Muscle of back (tissue), 11 donors: ENCODE data around the gene EVX1. TPM values are rescaled to one million over a fixed set of nuclear protein-coding genes. Genes with fewer than 3 reads are reported as not detected.

Experiments used
- DNase-seq, 3 donors: peaks; one replicate each; pipeline versions ENCODE4 v3.0.0 to v3.0.0-alpha.2; 2013
- polyA plus RNA-seq, 10 donors: library from polyadenylated mRNA; unstranded; fragments of 120-200 nt; gene quantifications; one replicate each; pipeline ENCODE4 v1.2.1, GENCODE V29; 2013; ENCODE audit not compliant: insufficient read length in 10 of 10

EVX1 gene
- polyA plus RNA-seq, 10 donors, result not detected

- no peak for DNase-seq
These were observed 37.7 kb upstream of the EVX1 start for GRCh38 chr7:27204851-27205322.

DNA sequence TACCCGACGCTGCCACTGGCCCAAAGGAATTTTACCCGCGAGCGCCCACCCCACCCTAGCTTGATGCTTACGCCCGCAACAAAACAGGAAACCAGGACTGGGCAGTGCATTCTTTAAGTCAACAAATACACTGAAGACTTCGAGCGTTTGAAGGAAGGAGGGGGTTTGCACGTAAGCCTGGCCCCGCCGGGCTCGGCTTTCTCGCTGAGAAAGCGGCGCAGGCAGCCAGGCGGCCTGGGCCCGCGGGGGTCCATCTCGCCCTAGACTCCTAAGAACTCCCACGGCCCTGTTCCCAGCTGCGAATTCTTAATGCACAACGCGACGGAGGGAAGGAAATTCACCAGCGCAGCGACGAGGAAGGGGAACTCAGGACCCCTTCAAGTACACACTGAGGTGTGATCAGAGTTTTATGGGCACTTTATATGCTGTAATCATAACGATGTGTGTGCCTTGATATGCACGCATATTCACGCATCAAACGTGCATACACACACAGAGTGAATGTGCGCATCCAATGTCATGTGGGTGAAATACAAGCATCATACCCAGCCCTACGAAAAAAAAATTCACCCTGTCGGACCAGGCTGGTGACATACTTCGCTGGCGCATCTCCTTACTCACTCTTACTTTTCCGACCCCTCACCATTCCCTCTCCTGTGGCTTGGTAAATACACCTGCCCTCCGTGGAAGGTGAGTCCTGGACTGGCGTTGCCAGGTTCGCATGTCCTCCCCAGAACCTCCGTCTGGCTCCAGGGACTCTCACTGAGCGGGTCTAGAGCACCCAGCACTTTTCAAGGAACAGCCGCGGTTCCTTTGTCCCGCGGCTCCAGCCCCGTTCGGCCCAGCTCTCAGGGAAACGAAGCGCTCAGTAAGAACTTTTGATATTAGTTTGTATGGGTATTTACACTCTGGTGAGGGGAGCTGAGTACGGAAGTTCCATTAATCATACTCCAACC lies 37.0 kb upstream of the EVX1 start:
- peak in 1 of 3 donors; percentile 67 for DNase-seq

DNA sequence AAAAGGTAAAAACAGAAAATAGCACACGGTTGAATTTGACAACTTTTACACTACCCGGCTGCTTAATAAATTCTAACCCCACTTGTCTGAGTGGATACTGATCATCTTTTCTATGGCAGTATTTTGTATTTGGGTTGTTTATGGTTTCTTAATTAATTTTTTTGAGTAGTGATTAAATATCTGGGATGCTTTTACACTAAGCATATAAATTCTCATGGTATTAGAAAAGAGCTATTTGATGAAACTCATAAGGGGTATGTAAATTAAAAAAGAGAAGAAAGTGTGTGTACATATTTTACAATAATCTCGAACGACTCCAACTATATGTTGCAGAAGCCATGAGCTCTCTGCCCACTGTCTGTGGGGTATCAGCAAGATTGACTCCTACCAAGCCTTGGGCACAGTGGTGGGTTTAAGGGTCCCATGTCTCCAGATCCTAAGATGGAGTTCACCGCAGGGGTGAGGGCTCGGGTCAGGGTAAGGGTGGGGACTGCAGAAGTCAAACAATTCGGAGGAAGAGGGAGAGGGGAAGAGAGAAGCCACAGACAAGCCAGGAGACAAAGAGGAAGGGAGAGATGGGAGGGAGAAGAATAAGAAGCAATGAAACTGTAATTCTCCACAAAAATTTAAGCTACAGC lies 35.1 kb upstream of the EVX1 start:
- no peak for DNase-seq

- DNase-seq, result no peak
These were observed 33.6 kb upstream of the EVX1 start for GRCh38 chr7:27208998-27209397.

GRCh38 chr7:27209933-27210440 lies 32.6 kb upstream of the EVX1 start:
- DNase-seq, result no peak

DNA sequence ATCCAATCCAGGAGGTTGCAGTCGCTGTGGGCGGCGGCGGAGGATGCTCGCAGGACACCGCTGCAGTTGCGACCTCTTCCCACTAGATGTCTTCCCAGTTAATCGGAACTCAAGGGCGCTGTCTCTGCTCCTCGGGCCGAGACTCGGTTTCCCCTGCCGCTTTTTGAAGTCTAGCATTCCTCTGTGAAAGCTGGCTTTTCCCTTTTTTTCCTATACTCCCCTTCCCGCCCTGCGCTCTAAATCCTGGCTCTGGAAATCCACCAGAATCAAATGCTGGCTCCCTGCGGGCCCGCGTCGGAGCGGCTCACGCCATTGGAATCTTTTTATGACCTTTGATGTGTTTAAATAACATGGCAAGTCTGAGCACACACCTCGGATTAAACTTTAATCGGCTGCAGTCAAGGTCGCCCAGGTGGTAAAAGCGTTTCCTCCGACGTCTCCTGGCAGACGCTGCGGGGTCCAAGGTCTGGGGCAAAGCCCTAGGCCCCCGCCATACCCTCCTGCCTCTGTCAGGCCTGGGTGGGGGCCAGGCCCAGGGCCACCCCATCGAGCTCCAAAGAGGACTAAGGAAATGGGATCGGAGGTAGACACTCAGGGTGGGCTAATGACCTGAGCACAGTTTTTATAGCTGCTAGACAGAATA lies 32.0 kb upstream of the EVX1 start:
- DNase-seq, result peak in 1 of 3 donors; percentile 77

DNA sequence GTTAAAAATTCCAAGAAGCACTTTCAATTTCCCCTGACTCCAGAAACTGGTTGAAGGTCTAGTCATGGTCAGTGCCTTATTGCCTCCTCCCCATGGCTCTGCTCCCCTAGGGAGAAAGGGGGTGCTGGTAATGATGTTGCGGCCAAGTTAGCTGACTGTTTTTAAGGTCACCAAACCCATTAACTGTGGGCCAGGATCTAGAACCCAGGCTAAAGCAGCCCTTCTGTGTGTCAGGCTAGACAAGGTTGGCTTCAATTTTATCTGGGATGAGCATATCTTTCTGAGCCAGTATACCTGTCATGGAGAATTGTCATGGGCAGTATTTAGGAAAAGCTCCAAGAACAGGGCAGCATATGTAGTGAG lies 31.5 kb upstream of the EVX1 start:
- peak in 1 of 3 donors; percentile 36 for DNase-seq

- DNase-seq, result peak in 1 of 3 donors; percentile 59
These were observed 30.8 kb upstream of the EVX1 start for GRCh38 chr7:27211764-27212204.

DNA sequence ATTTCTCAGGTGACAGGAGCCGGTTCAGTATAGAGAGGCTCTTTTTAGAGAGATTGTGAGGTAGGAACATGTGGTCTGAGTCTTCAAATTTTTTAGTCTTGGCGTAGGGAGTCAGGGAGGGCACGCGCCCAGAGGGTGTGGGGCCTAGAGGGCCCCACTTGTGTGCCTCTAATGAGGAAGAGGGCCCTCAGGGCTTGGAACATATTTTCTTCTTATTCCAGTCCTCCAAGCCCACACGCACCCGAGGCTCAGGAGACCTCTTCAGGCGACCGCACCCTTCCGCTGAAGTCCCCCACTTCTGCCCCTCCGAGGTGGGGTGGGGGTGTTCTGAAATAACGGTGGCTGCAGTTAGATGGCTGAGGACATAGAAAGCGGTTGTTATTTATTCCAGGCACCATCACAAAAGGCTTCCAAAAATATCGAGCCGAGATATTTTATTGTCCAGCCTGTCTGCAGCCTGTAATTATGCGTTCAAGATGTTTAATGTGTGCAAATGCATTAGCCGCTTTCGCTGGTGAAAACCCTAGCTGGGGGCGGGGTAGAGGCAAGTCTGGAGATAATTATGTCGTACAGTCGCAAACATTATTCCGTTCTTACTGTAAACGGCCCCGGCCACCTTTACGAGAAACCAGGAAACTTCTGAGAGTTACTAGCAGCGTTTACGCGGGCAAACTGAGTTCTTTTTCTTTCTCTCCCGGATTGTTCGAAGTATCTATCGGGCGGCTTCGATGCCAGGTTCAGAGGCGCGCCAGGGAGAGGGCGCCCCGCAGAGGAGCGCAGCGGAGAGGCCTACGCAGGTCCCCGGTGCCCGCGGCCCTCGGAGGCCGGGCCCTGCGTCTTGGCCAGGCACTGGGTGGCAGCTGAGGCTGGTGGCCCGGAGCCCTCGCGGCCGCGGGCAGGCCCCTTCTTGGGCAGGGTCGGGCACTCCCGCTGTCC lies 29.8 kb upstream of the EVX1 start:
- DNase-seq, result peak in 1 of 3 donors; percentile 51

DNA sequence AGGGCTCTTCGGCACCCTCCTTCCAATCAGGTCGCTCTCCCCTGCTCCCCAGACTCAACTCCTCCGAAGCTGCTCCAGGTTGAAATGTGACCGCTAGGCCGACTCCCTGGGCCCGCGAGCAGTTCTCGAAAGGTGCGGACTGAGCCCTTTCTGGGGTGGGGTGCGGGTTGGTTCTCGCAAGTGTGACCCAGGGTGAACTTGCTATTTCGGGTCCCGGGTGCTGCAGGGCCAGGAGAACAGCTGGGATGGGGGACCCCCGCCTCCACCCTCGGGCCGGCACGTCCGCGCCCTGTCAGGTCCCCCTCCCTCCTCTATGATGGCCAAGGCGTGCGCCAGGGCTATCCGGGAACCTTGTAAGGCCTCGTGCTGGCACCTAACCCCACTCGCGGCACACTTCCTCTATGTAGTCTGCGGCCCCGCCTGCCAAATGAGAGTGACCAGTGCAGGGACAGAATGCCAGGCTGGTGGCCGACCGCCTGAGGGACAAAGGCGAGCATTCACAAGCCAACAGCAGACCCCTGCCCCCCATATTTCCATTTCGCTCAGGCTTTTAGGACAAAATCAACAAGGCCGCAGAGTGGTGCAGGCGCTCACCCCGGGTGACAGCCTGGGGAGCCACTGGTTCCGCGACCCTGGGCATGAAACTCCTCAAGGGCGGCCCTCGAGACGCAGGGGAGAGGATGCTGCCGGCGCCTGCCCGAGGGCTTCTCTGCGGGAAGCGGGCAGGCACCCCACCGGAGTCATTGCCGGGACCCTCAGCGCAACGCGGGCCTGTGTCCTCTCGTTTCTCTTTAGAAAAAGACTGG lies 29.0 kb upstream of the EVX1 start:
- peak in 1 of 3 donors; percentile 25 for DNase-seq

- DNase-seq, result no peak
These were observed 28.2 kb upstream of the EVX1 start for GRCh38 chr7:27214239-27214950.

- no peak for DNase-seq
These were observed 27.2 kb upstream of the EVX1 start for GRCh38 chr7:27215356-27215755.

DNA sequence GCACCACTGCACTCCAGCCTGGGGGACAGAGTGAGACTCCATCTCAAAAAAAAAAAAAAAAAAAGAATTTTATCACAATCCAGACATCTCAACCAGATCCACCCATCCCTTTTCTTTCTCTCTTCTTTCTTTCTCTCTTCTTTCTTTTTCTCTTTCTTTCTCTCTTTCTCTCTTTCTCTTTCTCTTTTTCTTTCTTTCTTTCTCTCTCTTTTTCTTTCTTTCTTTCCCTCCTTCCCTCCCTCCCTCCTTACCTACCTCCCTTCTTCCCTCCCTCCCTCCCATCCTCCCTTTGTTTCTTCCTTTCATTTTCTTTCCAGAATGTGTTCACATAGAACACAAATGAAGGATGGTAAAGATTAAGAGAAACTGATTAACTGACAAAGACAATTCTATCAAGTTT lies 24.7 kb upstream of the EVX1 start:
- DNase-seq, result no peak

DNA sequence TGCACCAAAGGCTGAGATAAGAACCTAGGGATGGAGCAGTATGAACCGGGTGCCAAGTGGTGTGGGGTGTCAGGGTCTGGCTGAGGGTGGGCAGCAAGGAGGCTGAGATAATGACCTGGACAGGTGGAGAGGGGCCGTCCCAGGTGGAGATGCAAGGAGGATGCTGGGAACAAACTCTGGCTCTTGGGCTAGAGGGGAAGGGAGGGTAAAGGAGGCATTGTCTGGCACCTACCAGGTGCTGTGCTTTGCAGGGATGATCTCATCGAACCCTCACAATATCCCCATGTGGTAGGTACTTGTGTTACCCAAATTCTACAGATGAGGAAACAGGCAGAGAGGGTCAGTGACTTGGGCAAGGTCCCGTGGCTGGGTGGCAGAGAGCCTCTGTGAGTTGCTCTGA lies 22.8 kb upstream of the EVX1 start:
- no peak for DNase-seq

GRCh38 chr7:27220440-27220955 lies 22.1 kb upstream of the EVX1 start:
- no peak for DNase-seq

GRCh38 chr7:27221201-27221797 lies 21.3 kb upstream of the EVX1 start:
- no peak for DNase-seq

GRCh38 chr7:27223941-27224575 lies 18.5 kb upstream of the EVX1 start:
- no peak for DNase-seq
